B cell (primary cell): ENCODE measurements around the gene AKR7A2.

ENCODE experiments used
- CTCF ChIP-seq: fragments of 200-600 bp; IDR thresholded peaks from one replicate; pipeline ENCODE4 v1.8.0; 2022; ENCODE audit warnings: antibody characterized with exemption, mild to moderate bottlenecking
- EZH2 ChIP-seq: IDR thresholded peaks from 2 replicates; pipeline ENCODE4 v1.6.1; 2012; ENCODE audit warnings: borderline replicate concordance, low read depth, mild to moderate bottlenecking, moderate library complexity, low read length; ENCODE audit not compliant: insufficient read depth, poor library complexity, severe bottlenecking

GRCh38 chr1:19351873-19352272, 39.9 kb upstream of the AKR7A2 start:
- TF ChIP-seq CTCF (no peak), EZH2 (no peak)
